Erythroblast (primary cell): ENCODE data around the gene MAP4K1.
"Not testable (repeated sequence)": the region's sequence is repeated elsewhere in the genome, so short reads cannot be mapped to it uniquely, and the experiment has no call there.

ENCODE experiments used
- GATA1 ChIP-seq: IDR thresholded peaks from 2 replicates; pipeline ENCODE4 v1.6.1; 2011; ENCODE audit warnings: low read depth, mild to moderate bottlenecking, control low read depth, low read length, moderate library complexity
- POLR2A ChIP-seq: IDR thresholded peaks from 2 replicates; pipeline ENCODE4 v1.6.1; 2011; ENCODE audit warnings: mild to moderate bottlenecking, low read length

- not testable (repeated sequence) for TF ChIP-seq POLR2A, GATA1
Observed at GRCh38 chr19:38602856-38603255, 14.9 kb downstream of the MAP4K1 start.
